Breast epithelium (tissue), 4 donors: ENCODE results near the gene PARK7. TPM values are rescaled to one million over a fixed set of nuclear protein-coding genes. Genes with fewer than 3 reads are reported as not detected.

Experiments
- DNase-seq, 2 donors: peaks; one replicate each; pipeline ENCODE4 v3.0.0-alpha.2; 2019; ENCODE audit warnings: low spot score in 2 of 2
- H3K27ac ChIP-seq, 2 donors: fragments of 200-600 bp; sonication (generic) in 1 of 2; one replicate each; pipeline ENCODE4 v1.5.1; 2016 to 2019; ENCODE audit warnings: mild to moderate bottlenecking in 1 of 2
- H3K27me3 ChIP-seq, 2 donors: fragments of 200-600 bp; sonication (generic) in 1 of 2; one replicate each; pipeline versions ENCODE4 v1.5.1 to v1.6.0; 2017 to 2019; ENCODE audit warnings: control low read depth in 1 of 2, mild to moderate bottlenecking in 1 of 2
- H3K36me3 ChIP-seq: fragments of 200-600 bp; one replicate; pipeline ENCODE4 v1.5.1; 2019
- H3K4me1 ChIP-seq, 2 donors: fragments of 200-600 bp; sonication (generic); one replicate each; pipeline ENCODE4 v1.5.1; 2016 to 2019; ENCODE audit warnings: control low read depth in 1 of 2
- H3K4me3 ChIP-seq, 3 donors: fragments of 200-600 bp; sonication (generic); 1 replicate in 2 of 3; 2 replicates in 1 of 3; pipeline ENCODE4 v1.5.1; 2016 to 2019; ENCODE audit warnings: mild to moderate bottlenecking in 3 of 3, moderate library complexity in 2 of 3
- H3K9me3 ChIP-seq, 2 donors: fragments of 200-600 bp; sonication (generic) in 1 of 2; one replicate each; pipeline ENCODE4 v1.5.1; 2016 to 2019; ENCODE audit warnings: control low read depth in 1 of 2
- CTCF ChIP-seq, 3 donors: fragments of 450-650 bp; IDR thresholded peaks; one replicate each; pipeline ENCODE4 v1.5.1; 2016 to 2017; ENCODE audit warnings: antibody characterized with exemption in 3 of 3, mild to moderate bottlenecking in 3 of 3, moderate library complexity in 3 of 3
- POLR2A ChIP-seq: fragments of 450-650 bp; IDR thresholded peaks from one replicate; pipeline ENCODE4 v1.6.1; 2016; ENCODE audit warnings: antibody characterized with exemption, mild to moderate bottlenecking, moderate library complexity
- POLR2AphosphoS5 ChIP-seq, 3 donors: sonication (generic); formaldehyde crosslinking; IDR thresholded peaks; one replicate each; pipeline ENCODE4 v1.6.1; 2017; ENCODE audit warnings: antibody characterized with exemption in 3 of 3
- intact Hi-C: fragments of 100-400 bp; cut with DNase I; formaldehyde crosslinking; loops from one replicate; pipeline ENCODE4 v1.15.1; 2023; ENCODE audit warnings: low total_unique reads
- total RNA-seq, 3 donors: library from RNA; depleted of rRNA; stranded (reverse); fragments of >200 nt; gene quantifications; one replicate each; pipeline ENCODE4 v1.1.0, GENCODE V29; 2016

Gene PARK7
- total RNA-seq, 3 donors from 2014 or later: 205 to 227 (median 213) TPM

GRCh38 chr1:7995437-7995836 is 33.9 kb downstream of the PARK7 start:
- no peak overlapping the region for H3K4me3 ChIP-seq
- H3K9me3 ChIP-seq: no peaks in the 10 kb centered on the region
- H3K27ac ChIP-seq: no peak overlapping the region
- intact Hi-C loops: no loop called here
- no peak for DNase-seq
- H3K36me3 ChIP-seq: no peaks in the 10 kb centered on the region
- no peak for TF ChIP-seq POLR2AphosphoS5 (IDR thresholded peaks at IDR 0.05)
- TF ChIP-seq CTCF (IDR thresholded peaks at IDR 0.05): no peak
- TF ChIP-seq POLR2A: no peak
- H3K27me3 ChIP-seq: no peaks in the 10 kb centered on the region
- H3K4me1 ChIP-seq: no peaks in the 10 kb centered on the region

- intact Hi-C loops: no loop called here
- Histone ChIP-seq H3K9me3 (no peaks in the 10 kb centered on the region), H3K36me3 (no peaks in the 10 kb centered on the region), H3K4me3 (no peak overlapping the region), H3K27me3 (no peaks in the 10 kb centered on the region), H3K27ac (peak overlapping the region; percentile 88 to 92), H3K4me1 (peaks cover 8 to 15% of the 10 kb centered on the region in 2 donors)
- TF ChIP-seq CTCF (IDR thresholded peaks at IDR 0.05) (no peak), POLR2AphosphoS5 (IDR thresholded peaks at IDR 0.05) (no peak), POLR2A (no peak)
- no peak for DNase-seq
These were observed 40.9 kb downstream of the PARK7 start for GRCh38 chr1:8002329-8002910.

- no peak overlapping the region for H3K4me3 ChIP-seq
- no peak for DNase-seq
- no peaks in the 10 kb centered on the region for H3K9me3 ChIP-seq
- intact Hi-C loops: no loop called here
- peak overlapping the region; percentile 88 to 92 for H3K27ac ChIP-seq
- H3K36me3 ChIP-seq: no peaks in the 10 kb centered on the region
- H3K4me1 ChIP-seq: peaks cover 8 to 15% of the 10 kb centered on the region in 2 donors
- no peak for TF ChIP-seq CTCF (IDR thresholded peaks at IDR 0.05)
- TF ChIP-seq POLR2AphosphoS5 (IDR thresholded peaks at IDR 0.05): no peak
- TF ChIP-seq POLR2A: no peak
- H3K27me3 ChIP-seq: no peaks in the 10 kb centered on the region
These were observed 41.4 kb downstream of the PARK7 start for GRCh38 chr1:8002921-8003320.

- Histone ChIP-seq H3K27me3 (no peaks in the 10 kb centered on the region), H3K36me3 (no peaks in the 10 kb centered on the region), H3K27ac (peak overlapping the region; percentile 88 to 92), H3K4me3 (peak overlapping the region in 1 of 3 donors; percentile 29), H3K4me1 (peaks cover 8 to 15% of the 10 kb centered on the region in 2 donors), H3K9me3 (no peaks in the 10 kb centered on the region)
- intact Hi-C loops: no loop called here
- TF ChIP-seq POLR2A (no peak), CTCF (IDR thresholded peaks at IDR 0.05) (no peak), POLR2AphosphoS5 (IDR thresholded peaks at IDR 0.05) (no peak)
- no peak for DNase-seq
These were observed 42.1 kb downstream of the PARK7 start for GRCh38 chr1:8003438-8004112.

- Histone ChIP-seq H3K4me3 (peak overlapping the region in 2 of 3 donors; percentile 9 to 29), H3K36me3 (no peaks in the 10 kb centered on the region), H3K9me3 (no peaks in the 10 kb centered on the region), H3K27ac (peak overlapping the region; percentile 88 to 92), H3K4me1 (peaks cover 8 to 15% of the 10 kb centered on the region in 2 donors), H3K27me3 (no peaks in the 10 kb centered on the region)
- peak in 1 of 2 donors; percentile 91 for DNase-seq
- TF ChIP-seq POLR2AphosphoS5 (IDR thresholded peaks at IDR 0.05): peak in 2 of 3 donors; percentile 4 to 47
- TF ChIP-seq POLR2A: peak; percentile 27
- TF ChIP-seq CTCF (IDR thresholded peaks at IDR 0.05): peak in 1 of 3 donors; percentile 6
- intact Hi-C loops: no loop called here
These were observed 42.7 kb downstream of the PARK7 start for GRCh38 chr1:8004113-8004802.
